ENCODE data around the gene DBNL.

Gene DBNL

GRCh38 chr7:44075296-44076075 lies 31.0 kb downstream of the DBNL start:
- TF ChIP-seq NFIC (IDR thresholded peaks at IDR 0.05) (no peak), CREB1 (IDR thresholded peaks at IDR 0.05; ENCODE audit: low read depth) (no peak), TEAD4 (IDR thresholded peaks at IDR 0.05) (no peak), EGR1 (IDR thresholded peaks at IDR 0.05) (no peak)

GRCh38 chr7:44076101-44076895 lies 31.8 kb downstream of the DBNL start:
- TF ChIP-seq CEBPB (IDR thresholded peaks at IDR 0.05) (no peak), ZBTB7A (IDR thresholded peaks at IDR 0.05; ENCODE audit: low read depth) (no peak), EGR1 (IDR thresholded peaks at IDR 0.05) (no peak), MAX (IDR thresholded peaks at IDR 0.05) (no peak), FOXM1 (IDR thresholded peaks at IDR 0.05; ENCODE audit: borderline replicate concordance, low read depth) (no peak), NFIC (IDR thresholded peaks at IDR 0.05) (no peak), USF1 (IDR thresholded peaks at IDR 0.05) (no peak), RAD21 (IDR thresholded peaks at IDR 0.05; ENCODE audit: low read depth) (no peak), REST (IDR thresholded peaks at IDR 0.05; ENCODE audit: low read depth) (no peak), TAF1 (IDR thresholded peaks at IDR 0.05; ENCODE audit: low read depth) (no peak), TCF12 (IDR thresholded peaks at IDR 0.05; ENCODE audit: low read depth) (no peak), EP300 (IDR thresholded peaks at IDR 0.05; ENCODE audit: borderline replicate concordance) (no peak)

GRCh38 chr7:44077061-44077460 lies 32.6 kb downstream of the DBNL start:
- TF ChIP-seq TAF1 (IDR thresholded peaks at IDR 0.05; ENCODE audit: low read depth) = no peak
- TF ChIP-seq ZBTB7A (IDR thresholded peaks at IDR 0.05; ENCODE audit: low read depth) = no peak
- TF ChIP-seq MAX (IDR thresholded peaks at IDR 0.05) = no peak
- TF ChIP-seq RAD21 (IDR thresholded peaks at IDR 0.05; ENCODE audit: low read depth) = no peak
- no peak for TF ChIP-seq USF1 (IDR thresholded peaks at IDR 0.05)
- no peak for TF ChIP-seq FOXM1 (IDR thresholded peaks at IDR 0.05; ENCODE audit: borderline replicate concordance, low read depth)
- TF ChIP-seq CEBPB (IDR thresholded peaks at IDR 0.05) = no peak
- TF ChIP-seq CREB1 (IDR thresholded peaks at IDR 0.05; ENCODE audit: low read depth) = no peak
- no peak for TF ChIP-seq YY1 (IDR thresholded peaks at IDR 0.05; ENCODE audit: low read depth)
- no peak for TF ChIP-seq EGR1 (IDR thresholded peaks at IDR 0.05)
- TF ChIP-seq EP300 (IDR thresholded peaks at IDR 0.05; ENCODE audit: borderline replicate concordance) = no peak
- TF ChIP-seq NFIC (IDR thresholded peaks at IDR 0.05) = no peak
- TF ChIP-seq TCF12 (IDR thresholded peaks at IDR 0.05; ENCODE audit: low read depth) = no peak
- no peak for TF ChIP-seq REST (IDR thresholded peaks at IDR 0.05; ENCODE audit: low read depth)
- TF ChIP-seq TEAD4 (IDR thresholded peaks at IDR 0.05) = no peak

GRCh38 chr7:44077681-44078091 lies 33.2 kb downstream of the DBNL start:
- TF ChIP-seq NFIC (IDR thresholded peaks at IDR 0.05) (no peak), ZBTB7A (IDR thresholded peaks at IDR 0.05; ENCODE audit: low read depth) (no peak), EP300 (IDR thresholded peaks at IDR 0.05; ENCODE audit: borderline replicate concordance) (no peak), FOXM1 (IDR thresholded peaks at IDR 0.05; ENCODE audit: borderline replicate concordance, low read depth) (no peak), TCF12 (IDR thresholded peaks at IDR 0.05; ENCODE audit: low read depth) (no peak), USF1 (IDR thresholded peaks at IDR 0.05) (no peak), MAX (IDR thresholded peaks at IDR 0.05) (no peak), TEAD4 (IDR thresholded peaks at IDR 0.05) (no peak), EGR1 (IDR thresholded peaks at IDR 0.05) (no peak), CREB1 (IDR thresholded peaks at IDR 0.05; ENCODE audit: low read depth) (no peak), YY1 (IDR thresholded peaks at IDR 0.05; ENCODE audit: low read depth) (no peak), REST (IDR thresholded peaks at IDR 0.05; ENCODE audit: low read depth) (no peak), TAF1 (IDR thresholded peaks at IDR 0.05; ENCODE audit: low read depth) (no peak), CEBPB (IDR thresholded peaks at IDR 0.05) (no peak), RAD21 (IDR thresholded peaks at IDR 0.05; ENCODE audit: low read depth) (no peak)

All from Ishikawa (cell line).